ENCODE measurements around the gene BRAF.
"Not testable (repeated sequence)": the region's sequence is repeated elsewhere in the genome, so short reads cannot be mapped to it uniquely, and the experiment has no call there.

BRAF gene

GRCh38 chr7:140763166-140763565 is 161.6 kb downstream of the BRAF start:
- not testable (repeated sequence) for DNase-seq

- not testable (repeated sequence) for DNase-seq
These were observed 163.4 kb downstream of the BRAF start for GRCh38 chr7:140761375-140761774.

- no peak for DNase-seq
These were observed 170.2 kb downstream of the BRAF start for GRCh38 chr7:140754506-140754905.

- DNase-seq = no peak
These were observed 172.2 kb downstream of the BRAF start for GRCh38 chr7:140752533-140752932.

GRCh38 chr7:140746751-140747150 is 178.0 kb downstream of the BRAF start:
- DNase-seq = no peak

- no peak for DNase-seq
These were observed 179.3 kb downstream of the BRAF start for GRCh38 chr7:140745266-140746058.

GRCh38 chr7:140744005-140744404 is 180.7 kb downstream of the BRAF start:
- no peak for DNase-seq

- DNase-seq = not testable (repeated sequence)
These were observed 181.5 kb downstream of the BRAF start for GRCh38 chr7:140743255-140743654.

- no peak for DNase-seq
These were observed 186.4 kb downstream of the BRAF start for GRCh38 chr7:140738280-140738679.

- DNase-seq = no peak
These were observed 190.0 kb downstream of the BRAF start for GRCh38 chr7:140734729-140735128.

- no peak for DNase-seq
These were observed 190.6 kb downstream of the BRAF start for GRCh38 chr7:140734096-140734495.

GRCh38 chr7:140732416-140732815 is 192.3 kb downstream of the BRAF start:
- no peak for DNase-seq

- DNase-seq = no peak
These were observed 198.4 kb downstream of the BRAF start for GRCh38 chr7:140726281-140726680.

GRCh38 chr7:140724706-140725105 is 200.0 kb downstream of the BRAF start:
- DNase-seq = no peak

- DNase-seq = no peak
These were observed 201.2 kb downstream of the BRAF start for GRCh38 chr7:140723574-140723973.

GRCh38 chr7:140723006-140723405 is 201.7 kb downstream of the BRAF start:
- DNase-seq = no peak

GRCh38 chr7:140722254-140722653 is 202.5 kb downstream of the BRAF start:
- DNase-seq = no peak

GRCh38 chr7:140719721-140720120 is 205.0 kb downstream of the BRAF start:
- no peak for DNase-seq

- no peak for DNase-seq
These were observed 210.2 kb downstream of the BRAF start for GRCh38 chr7:140714331-140715040.

- DNase-seq = not testable (repeated sequence)
These were observed 212.3 kb downstream of the BRAF start for GRCh38 chr7:140712392-140712791.

- not testable (repeated sequence) for DNase-seq
These were observed 216.0 kb downstream of the BRAF start for GRCh38 chr7:140708764-140709163.

- no peak for DNase-seq
These were observed 217.6 kb downstream of the BRAF start for GRCh38 chr7:140707132-140707531.

- DNase-seq = no peak
These were observed 220.5 kb downstream of the BRAF start for GRCh38 chr7:140704205-140704604.

- no peak for DNase-seq
These were observed 222.0 kb downstream of the BRAF start for GRCh38 chr7:140702774-140703173.

Data from NCI-H774 (cell line).